Natural killer cell (primary cell): Measurements from ENCODE around the gene DYNC1H1. TPM values are rescaled to one million over a fixed set of nuclear protein-coding genes. Genes with fewer than 3 reads are reported as not detected.

Experiments used
- ATAC-seq, 3 donors: fragments of 150-1000 bp in 2 of 3; fragments of 200-7000 bp in 1 of 3; cut with Tn5 transposase; 1 replicate in 1 of 3; 2 replicates in 2 of 3; pipeline ENCODE4 v1.10.0; 2021; ENCODE audit warnings: mild to moderate bottlenecking in 2 of 3, moderate library complexity in 2 of 3
- DNase-seq, 2 donors: peaks; one replicate each; pipeline versions ENCODE4 v3.0.0 to v3.0.0-alpha.2; 2013 to 2021; ENCODE audit warnings: mixed read lengths in 1 of 2
- H3K27ac ChIP-seq: one replicate; pipeline ENCODE4 v1.5.1; 2013; ENCODE audit warnings: mild to moderate bottlenecking, low read length
- H3K27me3 ChIP-seq: one replicate; pipeline ENCODE4 v1.6.1; 2013; ENCODE audit warnings: low read length; ENCODE audit not compliant: control insufficient read depth, insufficient read depth
- H3K36me3 ChIP-seq: one replicate; pipeline ENCODE4 v1.6.1; 2013; ENCODE audit warnings: low read length; ENCODE audit not compliant: control insufficient read depth, insufficient read depth
- H3K4me1 ChIP-seq: one replicate; pipeline ENCODE4 v1.6.1; 2013; ENCODE audit warnings: low read length; ENCODE audit not compliant: control insufficient read depth, insufficient read depth
- H3K4me3 ChIP-seq: one replicate; pipeline ENCODE4 v1.5.1; 2013; ENCODE audit warnings: low read length
- H3K9me3 ChIP-seq: one replicate; pipeline ENCODE4 v1.6.1; 2013; ENCODE audit warnings: low read length; ENCODE audit not compliant: control insufficient read depth, insufficient read depth
- H3K27ac Mint-ChIP-seq, 2 donors: one replicate each; pipeline ENCODE4 v1.8.0; 2022; ENCODE audit warnings: mild to moderate bottlenecking in 2 of 2, mixed read lengths in 2 of 2, moderate library complexity in 1 of 2
- H3K27me3 Mint-ChIP-seq, 2 donors: one replicate each; pipeline ENCODE4 v1.8.0; 2022; ENCODE audit warnings: low read depth in 2 of 2, mixed read lengths in 2 of 2
- H3K36me3 Mint-ChIP-seq: one replicate; pipeline ENCODE4 v1.8.0; 2022; ENCODE audit warnings: mixed read lengths
- H3K4me1 Mint-ChIP-seq, 2 donors: one replicate each; pipeline ENCODE4 v1.8.0; 2022; ENCODE audit warnings: mixed read lengths in 2 of 2
- H3K4me3 Mint-ChIP-seq: one replicate; pipeline ENCODE4 v1.8.0; 2022; ENCODE audit warnings: mild to moderate bottlenecking, moderate library complexity, mixed read lengths
- H3K9me3 Mint-ChIP-seq, 2 donors: one replicate each; pipeline ENCODE4 v1.8.0; 2022; ENCODE audit warnings: mixed read lengths in 2 of 2
- WGBS: methylation state at CpG from one replicate; pipeline ENCODE4 v1.1.7; 2013; ENCODE audit warnings: missing lambda C conversion rate; ENCODE audit not compliant: insufficient coverage; 5-methylcytosine and 5-hydroxymethylcytosine counted together
- intact Hi-C: fragments of 100-400 bp; cut with micrococcal nuclease; formaldehyde crosslinking; loops from one replicate; pipeline ENCODE4 v1.14.2; 2022
- total RNA-seq, 4 donors: library from RNA; stranded (reverse); fragments of 120-200 nt in 1 of 4; gene quantifications; one replicate each; pipeline versions ENCODE4 v1.2.3 to v1.2.4, GENCODE V29; 2013 to 2022
- TF ChIP-seq, protein P1 (sequence below): fragments of 200-600 bp; IDR thresholded peaks from one replicate; pipeline ENCODE4 v1.8.0; 2022; ENCODE audit warnings: antibody characterized with exemption

Gene DYNC1H1
- total RNA-seq, 3 donors from 2014 or later (not counting 1 experiment from before 2014, with no cell fraction given), result 313 to 381 (median 349) TPM

DNA sequence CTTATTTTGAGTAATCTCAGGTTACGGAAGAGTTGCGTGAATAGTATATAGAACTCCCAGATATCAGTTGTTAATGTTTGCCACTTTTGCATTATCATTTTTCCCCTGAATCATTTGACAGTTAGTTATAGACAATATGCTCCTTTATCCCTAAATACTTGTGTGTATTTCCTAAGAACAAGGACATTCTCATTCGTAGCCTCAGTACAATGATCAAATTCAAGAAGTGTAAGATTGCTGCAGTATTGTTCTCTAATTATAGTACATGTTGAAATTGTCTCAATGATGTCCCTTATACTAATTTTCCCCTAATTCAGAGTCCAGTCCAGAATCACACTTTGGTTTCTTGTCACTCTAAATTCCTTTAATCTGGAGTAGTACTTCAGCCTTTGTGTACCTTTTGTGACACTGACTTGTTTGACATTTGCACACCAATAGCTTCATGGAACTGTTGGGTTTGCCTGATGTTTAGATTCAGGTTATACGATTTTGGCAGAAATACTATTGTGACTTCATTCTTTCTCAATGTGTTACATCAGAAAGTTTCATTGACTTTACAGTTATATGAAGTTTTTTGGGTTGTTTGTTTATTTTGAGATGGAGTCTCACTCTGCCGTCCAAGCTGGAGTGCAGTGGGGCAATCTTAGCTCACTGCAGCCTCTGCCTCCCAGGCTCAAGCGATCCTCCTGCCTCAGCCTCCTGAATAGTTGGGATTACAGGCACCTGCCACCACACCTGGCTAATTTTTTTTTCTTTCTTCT, 13.1 kb downstream of the DYNC1H1 start:
- Mint-ChIP-seq H3K4me1 (peaks cover 18 to 21% of the 10 kb centered on the region in 2 donors), H3K36me3 (peaks cover 6% of the 10 kb centered on the region), H3K9me3 (no peaks in the 10 kb centered on the region), H3K4me3 (no peak overlapping the region), H3K27ac (no peak overlapping the region), H3K27me3 (no peaks in the 10 kb centered on the region)
- 97% methylated on average over 3 of the region's 6 CpGs for WGBS
- peaks cover 57% of the 10 kb centered on the region for H3K36me3 ChIP-seq
- H3K27me3 ChIP-seq, result no peaks in the 10 kb centered on the region
- peaks cover 7% of the 10 kb centered on the region for H3K4me1 ChIP-seq
- ATAC-seq (no peak), DNase-seq (no peak)
- no peak overlapping the region for H3K27ac ChIP-seq
- H3K9me3 ChIP-seq, result no peaks in the 10 kb centered on the region
- intact Hi-C loops, result no loop called here
- H3K4me3 ChIP-seq, result no peak overlapping the region
- TF ChIP-seq, protein P1, sequence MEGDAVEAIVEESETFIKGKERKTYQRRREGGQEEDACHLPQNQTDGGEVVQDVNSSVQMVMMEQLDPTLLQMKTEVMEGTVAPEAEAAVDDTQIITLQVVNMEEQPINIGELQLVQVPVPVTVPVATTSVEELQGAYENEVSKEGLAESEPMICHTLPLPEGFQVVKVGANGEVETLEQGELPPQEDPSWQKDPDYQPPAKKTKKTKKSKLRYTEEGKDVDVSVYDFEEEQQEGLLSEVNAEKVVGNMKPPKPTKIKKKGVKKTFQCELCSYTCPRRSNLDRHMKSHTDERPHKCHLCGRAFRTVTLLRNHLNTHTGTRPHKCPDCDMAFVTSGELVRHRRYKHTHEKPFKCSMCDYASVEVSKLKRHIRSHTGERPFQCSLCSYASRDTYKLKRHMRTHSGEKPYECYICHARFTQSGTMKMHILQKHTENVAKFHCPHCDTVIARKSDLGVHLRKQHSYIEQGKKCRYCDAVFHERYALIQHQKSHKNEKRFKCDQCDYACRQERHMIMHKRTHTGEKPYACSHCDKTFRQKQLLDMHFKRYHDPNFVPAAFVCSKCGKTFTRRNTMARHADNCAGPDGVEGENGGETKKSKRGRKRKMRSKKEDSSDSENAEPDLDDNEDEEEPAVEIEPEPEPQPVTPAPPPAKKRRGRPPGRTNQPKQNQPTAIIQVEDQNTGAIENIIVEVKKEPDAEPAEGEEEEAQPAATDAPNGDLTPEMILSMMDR, result no peak

DNA sequence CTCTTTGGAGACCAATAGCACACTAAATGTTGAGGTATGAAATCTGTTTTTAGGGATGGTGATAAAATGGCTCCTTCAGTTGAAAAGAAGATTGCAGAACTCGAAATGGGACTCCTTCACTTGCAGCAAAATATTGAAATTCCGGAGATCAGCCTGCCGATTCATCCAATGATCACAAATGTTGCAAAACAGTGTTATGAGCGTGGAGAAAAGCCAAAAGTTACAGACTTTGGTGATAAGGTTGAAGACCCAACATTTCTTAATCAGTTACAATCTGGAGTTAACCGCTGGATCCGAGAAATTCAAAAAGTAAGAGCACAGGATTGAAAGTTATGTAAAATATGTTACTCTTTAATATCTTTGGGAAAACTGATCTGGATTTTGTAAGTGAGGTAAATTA, 15.3 kb downstream of the DYNC1H1 start:
- H3K36me3 ChIP-seq, result peaks cover 72% of the 10 kb centered on the region
- H3K27ac ChIP-seq, result no peak overlapping the region
- intact Hi-C loops, result no loop called here
- whole genome bisulfite sequencing, result 90% methylated on average over 6 of the region's 6 CpGs
- H3K27me3 ChIP-seq, result no peaks in the 10 kb centered on the region
- DNase-seq (no peak), ATAC-seq (no peak)
- Mint-ChIP-seq H3K4me3 (no peak overlapping the region), H3K27me3 (no peaks in the 10 kb centered on the region), H3K4me1 (peaks cover 15 to 24% of the 10 kb centered on the region in 2 donors), H3K9me3 (no peaks in the 10 kb centered on the region), H3K36me3 (peaks cover 14% of the 10 kb centered on the region), H3K27ac (no peak overlapping the region)
- H3K9me3 ChIP-seq, result no peaks in the 10 kb centered on the region
- H3K4me1 ChIP-seq, result no peaks in the 10 kb centered on the region
- no peak overlapping the region for H3K4me3 ChIP-seq
- TF ChIP-seq, protein P1, result no peak

DNA sequence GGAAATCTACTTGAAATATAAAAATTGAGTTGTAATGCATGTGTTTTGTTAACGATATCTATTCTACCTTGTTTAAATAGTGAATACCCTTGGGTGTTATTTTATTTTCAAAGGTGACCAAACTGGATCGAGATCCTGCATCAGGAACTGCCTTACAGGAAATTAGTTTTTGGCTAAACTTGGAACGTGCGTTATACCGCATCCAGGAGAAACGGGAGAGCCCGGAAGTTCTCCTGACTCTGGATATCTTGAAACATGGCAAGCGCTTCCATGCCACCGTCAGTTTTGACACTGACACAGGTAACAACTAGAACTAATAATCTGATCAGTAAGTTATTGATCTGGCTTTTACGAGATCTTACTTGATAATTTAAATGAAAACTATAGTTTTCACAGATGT, 15.9 kb downstream of the DYNC1H1 start:
- Histone ChIP-seq H3K9me3 (no peaks in the 10 kb centered on the region), H3K27me3 (no peaks in the 10 kb centered on the region), H3K36me3 (peaks cover 75% of the 10 kb centered on the region), H3K4me1 (no peaks in the 10 kb centered on the region), H3K27ac (no peak overlapping the region), H3K4me3 (no peak overlapping the region)
- TF ChIP-seq, protein P1, result no peak
- 98% methylated on average over 9 of the region's 10 CpGs for WGBS
- H3K27me3 Mint-ChIP-seq, result no peaks in the 10 kb centered on the region
- DNase-seq (no peak), ATAC-seq (no peak)
- no peaks in the 10 kb centered on the region for H3K9me3 Mint-ChIP-seq
- H3K27ac Mint-ChIP-seq, result peak overlapping the region in 1 of 2 donors; percentile 8
- no peak overlapping the region for H3K4me3 Mint-ChIP-seq
- intact Hi-C loops, result no loop called here
- H3K4me1 Mint-ChIP-seq, result peaks cover 9 to 18% of the 10 kb centered on the region in 2 donors
- H3K36me3 Mint-ChIP-seq, result peaks cover 14% of the 10 kb centered on the region

DNA sequence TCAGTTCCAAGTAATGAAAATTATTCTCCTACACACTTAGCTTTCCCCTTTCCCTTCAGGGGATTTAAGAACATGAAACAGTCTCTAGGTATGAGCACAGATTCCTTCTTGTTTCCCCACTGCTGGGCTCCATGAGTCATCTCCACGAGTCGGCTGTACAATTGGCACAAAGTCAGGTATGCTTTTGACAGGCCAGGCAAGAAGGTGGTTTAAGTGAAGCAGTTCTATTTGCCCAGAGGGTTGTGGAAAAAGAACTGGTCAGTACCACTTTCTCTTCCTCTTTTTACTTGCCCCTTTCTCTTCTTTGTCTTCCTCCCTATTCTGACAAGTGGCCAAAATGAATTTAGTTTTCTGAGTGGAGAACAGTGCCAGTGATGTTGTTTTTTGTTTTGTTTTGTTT, 16.3 kb downstream of the DYNC1H1 start:
- Mint-ChIP-seq H3K36me3 (peaks cover 18% of the 10 kb centered on the region), H3K27ac (peak overlapping the region in 1 of 2 donors; percentile 8), H3K4me3 (no peak overlapping the region), H3K9me3 (no peaks in the 10 kb centered on the region), H3K27me3 (no peaks in the 10 kb centered on the region), H3K4me1 (peaks cover 8 to 14% of the 10 kb centered on the region in 2 donors)
- TF ChIP-seq, protein P1, result no peak
- WGBS, result 48% methylated on average over 2 of the region's 2 CpGs
- intact Hi-C loops, result no loop called here
- no peaks in the 10 kb centered on the region for H3K9me3 ChIP-seq
- H3K27me3 ChIP-seq, result no peaks in the 10 kb centered on the region
- no peak for ATAC-seq
- no peak overlapping the region for H3K27ac ChIP-seq
- H3K4me3 ChIP-seq, result no peak overlapping the region
- peaks cover 78% of the 10 kb centered on the region for H3K36me3 ChIP-seq
- no peaks in the 10 kb centered on the region for H3K4me1 ChIP-seq
- no peak for DNase-seq
